ENCODE results near the gene NFIB.

Gene NFIB

GRCh38 chr9:14318934-14319580 is 5.1 kb upstream of the NFIB start:
- DNase-seq (ENCODE audit: low spot score): no peak

GRCh38 chr9:14318361-14318760 is 4.4 kb upstream of the NFIB start:
- DNase-seq (ENCODE audit: low spot score): no peak

- DNase-seq (ENCODE audit: low spot score): no peak
These were observed 3.9 kb upstream of the NFIB start for GRCh38 chr9:14317667-14318320.

GRCh38 chr9:14316602-14317300 is 2.8 kb upstream of the NFIB start:
- DNase-seq (ENCODE audit: low spot score): no peak

- DNase-seq (ENCODE audit: low spot score): no peak
These were observed 2.1 kb upstream of the NFIB start for GRCh38 chr9:14315875-14316601.

GRCh38 chr9:14314929-14315874 is 1.3 kb upstream of the NFIB start:
- peak; percentile 80 for DNase-seq (ENCODE audit: low spot score)

- DNase-seq (ENCODE audit: low spot score): peak; percentile 86
These were observed 535 bp upstream of the NFIB start for GRCh38 chr9:14314424-14314928.

- peak; percentile 57 for DNase-seq (ENCODE audit: low spot score)
These were observed 482 bp downstream of the NFIB start for GRCh38 chr9:14313378-14313940.

GRCh38 chr9:14312719-14313377 is 1.1 kb downstream of the NFIB start:
- DNase-seq (ENCODE audit: low spot score): peak; percentile 47

- no peak for DNase-seq (ENCODE audit: low spot score)
These were observed 1.8 kb downstream of the NFIB start for GRCh38 chr9:14311956-14312685.

GRCh38 chr9:14311171-14311949 is 2.6 kb downstream of the NFIB start:
- DNase-seq (ENCODE audit: low spot score): no peak

GRCh38 chr9:14310311-14310710 is 3.6 kb downstream of the NFIB start:
- DNase-seq (ENCODE audit: low spot score): no peak

GRCh38 chr9:14309403-14309802 is 4.5 kb downstream of the NFIB start:
- no peak for DNase-seq (ENCODE audit: low spot score)

GRCh38 chr9:14308853-14309145 is 5.1 kb downstream of the NFIB start:
- no peak for DNase-seq (ENCODE audit: low spot score)

- no peak for DNase-seq (ENCODE audit: low spot score)
These were observed 5.7 kb downstream of the NFIB start for GRCh38 chr9:14307989-14308852.

- DNase-seq (ENCODE audit: low spot score): no peak
These were observed 7.0 kb downstream of the NFIB start for GRCh38 chr9:14306672-14307660.

GRCh38 chr9:14306188-14306587 is 7.8 kb downstream of the NFIB start:
- DNase-seq (ENCODE audit: low spot score): no peak
